Amniotic epithelial cell (primary cell): ENCODE results near the gene NDUFS6.
A peak's percentile ranks its signal among the peaks of the same experiment; 100 is the strongest.

Experiments used
- DNase-seq: peaks from one replicate; pipeline ENCODE4 v3.0.0-alpha.2; 2010; ENCODE audit warnings: low read depth

NDUFS6 gene

GRCh38 chr5:1783216-1783554 is 18.0 kb upstream of the NDUFS6 start:
- no peak for DNase-seq

GRCh38 chr5:1784197-1785050 is 16.8 kb upstream of the NDUFS6 start:
- DNase-seq: no peak

DNA sequence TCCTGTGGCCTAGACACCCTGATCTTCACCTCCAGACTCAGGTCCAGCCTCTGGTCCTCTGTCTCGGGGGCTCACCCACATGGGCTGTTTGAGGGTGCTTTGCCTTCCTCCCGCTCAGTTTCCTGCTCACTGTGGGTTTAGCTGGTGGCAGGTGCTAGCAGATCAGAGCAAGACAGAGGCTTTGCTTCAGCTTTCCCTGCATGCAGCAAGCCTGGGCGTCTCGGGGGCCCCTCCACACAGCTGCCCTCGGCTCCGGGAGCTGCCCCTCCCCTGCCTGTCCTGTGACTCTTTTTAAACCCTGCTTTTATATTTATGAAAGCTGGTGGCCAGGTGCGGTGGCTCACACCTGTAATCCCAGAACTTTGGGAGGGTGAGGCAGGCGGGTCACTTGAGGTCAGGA is 16.1 kb upstream of the NDUFS6 start:
- DNase-seq: no peak

GRCh38 chr5:1785984-1786383 is 15.2 kb upstream of the NDUFS6 start:
- DNase-seq: no peak

GRCh38 chr5:1786621-1787471 is 14.4 kb upstream of the NDUFS6 start:
- no peak for DNase-seq

DNA sequence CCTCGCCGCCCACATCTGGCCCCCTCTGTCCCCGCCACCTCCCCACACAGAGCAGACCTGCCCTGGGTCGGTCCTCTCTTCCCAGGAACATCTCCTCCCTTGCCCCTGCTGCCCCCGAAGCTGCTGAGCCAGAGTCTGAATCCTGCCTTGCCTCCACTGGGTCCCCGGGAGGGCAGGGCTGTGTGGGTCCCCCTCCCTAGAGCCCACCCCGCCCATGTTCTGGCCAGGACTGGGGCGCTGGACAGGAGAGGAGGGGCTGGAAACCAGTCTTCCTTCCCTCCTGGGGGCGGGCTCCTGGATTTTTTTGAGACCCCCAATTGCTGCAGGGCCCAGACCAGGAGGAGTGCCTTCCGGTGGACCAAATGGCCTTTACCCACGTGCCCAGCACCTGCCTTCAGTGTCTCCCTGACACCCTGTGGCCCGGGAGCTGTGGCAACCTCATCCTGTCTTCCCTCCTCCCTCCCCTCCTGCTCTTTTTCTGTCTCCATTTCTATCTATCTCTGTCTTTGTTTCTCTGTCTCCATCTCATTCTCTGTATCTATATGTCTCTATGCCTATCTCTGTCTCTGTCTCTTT is 13.6 kb upstream of the NDUFS6 start:
- DNase-seq: no peak

DNA sequence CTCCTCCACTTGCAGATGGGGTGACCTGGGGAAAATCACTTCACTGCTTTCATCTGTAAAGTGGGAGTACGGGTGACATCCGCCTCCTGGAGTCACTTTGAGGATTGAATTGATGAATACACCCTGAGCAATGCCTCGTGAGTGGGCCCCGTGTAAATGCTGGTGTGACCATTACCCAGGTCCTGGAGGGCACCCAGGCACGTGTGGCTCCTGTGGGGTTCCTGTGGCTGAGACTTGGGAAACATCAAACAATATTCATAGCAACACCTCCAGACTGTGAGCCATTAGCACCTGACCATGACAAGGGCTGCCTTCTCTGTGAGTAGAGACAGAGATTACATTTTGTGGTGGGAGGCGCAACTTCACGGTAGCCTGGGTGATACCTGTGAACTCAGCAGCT is 13.0 kb upstream of the NDUFS6 start:
- DNase-seq: no peak

GRCh38 chr5:1788828-1789227 is 12.4 kb upstream of the NDUFS6 start:
- DNase-seq: no peak

DNA sequence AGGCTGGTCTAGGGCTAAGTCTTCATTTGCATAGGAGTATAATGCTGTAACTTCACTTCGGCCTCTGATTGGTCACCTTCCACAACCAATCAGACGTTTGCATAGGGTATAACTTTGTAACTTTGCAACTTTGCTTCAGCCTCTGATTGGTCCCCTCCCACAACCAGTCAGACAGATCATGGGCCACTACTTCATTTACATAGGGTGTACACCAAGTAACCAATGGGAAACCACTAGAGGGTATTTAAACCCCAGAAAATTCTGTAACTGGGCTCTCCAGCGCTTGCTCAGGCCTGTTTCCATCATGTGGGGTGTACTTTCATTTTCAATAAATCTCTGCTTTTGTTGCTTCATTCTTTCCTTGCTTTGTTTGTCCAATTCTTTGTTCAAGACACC is 11.8 kb upstream of the NDUFS6 start:
- DNase-seq: peak; percentile 77

- DNase-seq: peak; percentile 72
Observed at GRCh38 chr5:1789834-1790471, 11.3 kb upstream of the NDUFS6 start.

DNA sequence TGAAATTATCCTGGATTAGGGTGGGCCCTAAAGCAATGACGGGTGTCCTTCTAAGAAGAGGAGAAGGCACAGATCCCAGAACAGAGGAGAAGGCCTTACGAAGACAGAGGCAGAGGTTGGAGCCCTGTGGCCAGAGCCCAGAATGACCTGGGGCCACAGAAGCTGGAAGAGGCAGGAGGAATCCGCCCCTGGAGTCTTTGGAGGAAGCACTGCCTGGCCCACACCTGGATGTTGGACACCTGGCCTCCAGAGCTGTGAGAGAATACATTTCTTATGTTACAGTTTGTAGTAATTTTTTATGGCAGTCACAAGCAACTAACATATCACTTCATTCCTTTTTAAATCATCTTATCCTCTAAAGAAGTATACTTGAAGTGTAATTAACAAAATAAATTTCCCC is 10.0 kb upstream of the NDUFS6 start:
- DNase-seq: no peak

GRCh38 chr5:1792842-1793266 is 8.4 kb upstream of the NDUFS6 start:
- peak; percentile 82 for DNase-seq

DNA sequence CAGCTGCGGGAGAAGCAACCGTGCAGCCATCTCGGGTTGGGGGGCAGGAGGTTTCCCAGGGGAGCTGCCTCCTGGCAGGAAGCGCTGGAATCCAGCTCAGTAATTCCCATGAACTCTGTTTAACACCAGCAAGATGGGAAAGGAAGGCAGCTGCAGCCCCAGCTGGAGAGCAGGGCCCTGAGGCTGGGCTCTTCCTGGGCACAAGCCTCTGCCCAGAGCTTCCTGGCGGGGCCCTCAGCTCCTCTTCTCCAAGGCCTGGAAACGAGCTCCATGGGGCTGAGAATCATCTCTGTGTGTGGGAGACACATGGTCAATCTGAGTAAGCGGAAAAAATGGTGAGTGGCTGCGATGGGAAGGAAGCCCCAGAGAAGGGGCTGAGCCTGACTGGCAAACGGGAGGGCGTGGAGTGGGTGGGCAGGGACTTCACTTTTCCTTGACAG is 7.9 kb upstream of the NDUFS6 start:
- DNase-seq: no peak

DNA sequence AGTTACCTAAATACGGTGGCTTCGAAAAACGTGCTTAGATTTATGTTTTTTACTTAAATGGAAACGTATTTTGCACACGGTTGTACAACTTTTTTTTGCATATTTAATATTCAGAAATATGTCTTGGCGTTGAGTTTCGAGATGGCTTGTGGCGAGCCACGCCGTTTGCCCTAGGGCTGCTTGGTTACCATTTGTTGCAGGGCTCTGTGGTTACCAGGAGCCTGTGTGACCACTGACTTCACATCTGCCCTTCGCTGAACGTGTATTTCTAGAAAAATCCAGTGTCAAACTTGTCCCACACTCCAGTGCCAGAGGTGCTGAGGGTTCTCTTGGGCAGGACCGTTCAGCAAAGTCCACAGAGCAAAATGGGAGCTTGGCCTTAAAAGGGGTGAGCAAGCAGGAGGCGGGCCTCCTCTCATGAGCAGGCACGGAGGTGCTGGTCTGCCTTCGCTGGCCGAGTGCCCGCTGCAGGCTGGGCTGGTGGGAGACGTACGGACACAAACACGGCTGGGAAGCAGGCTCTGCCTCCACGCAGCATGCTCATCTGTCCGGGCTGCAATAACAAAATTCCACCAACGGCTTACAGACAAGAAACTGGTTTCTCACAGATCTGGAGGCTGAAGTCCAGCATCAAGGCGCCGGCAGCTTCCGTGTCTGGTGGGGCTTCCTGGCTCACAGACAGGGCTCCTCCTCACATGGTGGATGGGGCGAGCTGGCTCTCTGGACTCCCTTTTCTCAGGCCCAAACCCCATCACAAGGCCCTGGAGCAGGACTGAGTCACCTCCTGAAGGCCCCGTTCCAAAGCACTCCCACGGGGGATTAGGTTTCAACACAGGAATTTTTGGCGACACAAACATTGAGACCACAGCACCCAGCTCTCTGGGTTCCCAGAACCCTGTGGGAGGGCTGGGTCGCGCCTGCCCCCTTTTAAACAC is 7.0 kb upstream of the NDUFS6 start:
- DNase-seq: peak; percentile 82

GRCh38 chr5:1794901-1795290 is 6.3 kb upstream of the NDUFS6 start:
- DNase-seq: no peak

DNA sequence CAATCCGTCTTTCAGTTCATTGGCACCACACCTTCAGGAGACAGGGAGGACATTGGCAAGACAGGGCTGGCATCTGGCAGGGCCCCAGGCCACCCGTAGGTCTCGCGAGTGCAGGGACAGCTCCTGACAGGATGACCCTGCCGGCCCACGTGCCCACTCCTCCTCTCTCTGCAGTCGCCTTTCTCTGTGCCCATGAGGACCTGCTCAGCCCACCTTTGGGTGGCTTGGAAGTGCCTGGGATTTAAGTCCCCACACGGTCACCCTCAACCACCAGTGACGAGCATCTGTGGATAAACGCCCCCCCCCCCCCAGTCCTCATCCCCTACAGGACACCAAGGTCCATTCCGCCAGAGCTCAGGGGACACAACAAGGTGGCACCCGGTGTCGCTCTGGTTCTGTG is 5.7 kb upstream of the NDUFS6 start:
- DNase-seq: no peak

GRCh38 chr5:1795931-1796330 is 5.3 kb upstream of the NDUFS6 start:
- no peak for DNase-seq

- no peak for DNase-seq
Observed at GRCh38 chr5:1796371-1797102, 4.7 kb upstream of the NDUFS6 start.

DNA sequence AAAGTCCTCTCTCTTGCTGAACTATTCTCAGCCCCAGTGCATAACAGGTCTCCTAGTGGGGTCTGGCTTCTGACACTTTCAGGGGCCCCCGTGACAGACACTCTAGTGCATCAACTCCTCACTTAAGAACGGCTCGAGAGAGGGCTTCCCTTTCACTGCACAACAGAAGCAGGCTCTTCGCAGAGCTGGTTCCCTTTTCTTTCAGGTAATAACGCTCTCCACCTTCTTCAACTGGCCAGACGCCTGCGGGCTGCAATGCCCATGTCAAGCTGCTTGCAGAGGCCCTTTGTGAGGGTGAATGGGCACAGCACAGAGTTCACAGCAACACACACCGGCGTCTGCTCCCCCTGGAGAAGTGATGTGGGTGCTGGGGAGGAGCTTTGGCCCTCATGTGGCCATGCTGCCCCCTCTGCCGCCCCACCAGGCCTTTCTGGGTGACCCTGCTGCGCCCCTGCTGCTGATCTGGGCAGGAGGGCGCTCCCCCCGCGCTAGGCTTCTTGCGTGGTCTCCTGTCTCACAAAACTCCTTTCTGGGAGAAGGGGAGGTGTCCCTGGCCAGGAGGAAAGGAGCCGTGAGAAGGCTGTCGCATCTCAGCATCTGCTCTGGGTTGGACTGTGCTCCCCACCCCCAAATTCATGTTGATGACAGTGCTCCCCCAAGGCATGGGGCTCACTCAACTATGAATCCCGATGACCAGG is 4.0 kb upstream of the NDUFS6 start:
- DNase-seq: no peak

DNA sequence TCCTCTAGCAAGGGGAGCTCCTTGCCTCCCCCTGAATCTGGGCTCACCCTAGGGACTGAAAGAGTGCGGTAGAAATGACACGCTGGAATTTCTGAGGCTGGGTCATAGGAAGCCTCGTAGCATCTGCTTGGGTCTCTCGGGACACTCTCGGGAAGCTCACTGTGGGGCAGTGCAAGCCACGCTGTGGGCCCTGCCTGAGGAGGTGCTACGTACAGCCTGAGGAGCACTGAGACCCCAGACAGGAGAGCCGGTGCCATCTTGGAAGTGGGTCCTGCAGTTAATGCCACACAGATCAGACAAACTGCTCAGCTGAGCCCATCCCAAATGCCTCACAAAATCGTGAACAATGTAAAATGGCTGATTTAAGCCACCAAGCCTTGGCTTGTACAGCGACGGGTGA is 3.4 kb upstream of the NDUFS6 start:
- DNase-seq: no peak
